ENCODE data around the gene MUS81. TPM values are rescaled to one million over a fixed set of nuclear protein-coding genes. Genes with fewer than 3 reads are reported as not detected.

Gene MUS81
- total RNA-seq, 1 donor from 2014 or later = 45.0 TPM

GRCh38 chr11:65873318-65874156 lies 13.3 kb downstream of the MUS81 start:
- peaks cover 3 to 17% of the 10 kb centered on the region in 2 donors for H3K4me1 ChIP-seq
- intact Hi-C loops (cut with DNase I) = loop anchor here (1.0 kb wide), 3 partner anchors 13 to 46 kb away; partner anchors contain the start of genes C11orf68, DRAP1, FIBP and MUS81
- H3K27me3 ChIP-seq = no peaks in the 10 kb centered on the region
- TF ChIP-seq CTCF (IDR thresholded peaks at IDR 0.05) = no peak
- H3K9me3 ChIP-seq = no peaks in the 10 kb centered on the region
- peak overlapping the region; percentile 92 to 99 for H3K27ac ChIP-seq
- H3K36me3 ChIP-seq = peaks cover 8 to 12% of the 10 kb centered on the region in 2 donors
- peak overlapping the region; percentile 67 to 92 for H3K4me3 ChIP-seq
- peak; percentile 84 to 97 for DNase-seq (ENCODE audit: low spot score in 2 of 2)

- no peak for TF ChIP-seq CTCF (IDR thresholded peaks at IDR 0.05)
- DNase-seq (ENCODE audit: low spot score in 2 of 2) = no peak
- no peaks in the 10 kb centered on the region for H3K9me3 ChIP-seq
- no peaks in the 10 kb centered on the region for H3K27me3 ChIP-seq
- no peak within 1 kb of the TSS for H3K27ac ChIP-seq
- no peaks in the 10 kb centered on the region for H3K4me1 ChIP-seq
- peaks cover 20 to 21% of the 10 kb centered on the region in 2 donors for H3K36me3 ChIP-seq
- intact Hi-C loops (cut with DNase I) = no loop called here
- H3K4me3 ChIP-seq = peak within 1 kb of the TSS in 1 of 2 donors; percentile 22
These were observed 19.4 kb downstream of the MUS81 start, which contains the start of gene CTSW for GRCh38 chr11:65879617-65880016. TSS of gene CTSW (plus strand) at chr11:65879837. CDS start at chr11:65879855, 18 bp downstream.

GRCh38 chr11:65880027-65880426 lies 19.8 kb downstream of the MUS81 start:
- H3K4me1 ChIP-seq = no peaks in the 10 kb centered on the region
- H3K27ac ChIP-seq = no peak overlapping the region
- peak overlapping the region in 1 of 2 donors; percentile 22 for H3K4me3 ChIP-seq
- H3K36me3 ChIP-seq = peaks cover 20 to 21% of the 10 kb centered on the region in 2 donors
- no peak for DNase-seq (ENCODE audit: low spot score in 2 of 2)
- TF ChIP-seq CTCF (IDR thresholded peaks at IDR 0.05) = no peak
- H3K9me3 ChIP-seq = no peaks in the 10 kb centered on the region
- intact Hi-C loops (cut with DNase I) = no loop called here
- no peaks in the 10 kb centered on the region for H3K27me3 ChIP-seq

GRCh38 chr11:65880844-65881421 lies 20.7 kb downstream of the MUS81 start:
- Histone ChIP-seq H3K9me3 (no peaks in the 10 kb centered on the region), H3K4me3 (no peak overlapping the region), H3K4me1 (no peaks in the 10 kb centered on the region), H3K36me3 (peaks cover 20 to 29% of the 10 kb centered on the region in 2 donors), H3K27ac (no peak overlapping the region), H3K27me3 (no peaks in the 10 kb centered on the region)
- no peak for TF ChIP-seq CTCF (IDR thresholded peaks at IDR 0.05)
- intact Hi-C loops (cut with DNase I) = no loop called here
- DNase-seq (ENCODE audit: low spot score in 2 of 2) = no peak

GRCh38 chr11:65882120-65883057 lies 22.2 kb downstream of the MUS81 start:
- no peak overlapping the region for H3K4me3 ChIP-seq
- H3K27me3 ChIP-seq = no peaks in the 10 kb centered on the region
- DNase-seq (ENCODE audit: low spot score in 2 of 2) = no peak
- peaks cover 0 to 6% of the 10 kb centered on the region in 2 donors for H3K4me1 ChIP-seq
- TF ChIP-seq CTCF (IDR thresholded peaks at IDR 0.05) = no peak
- intact Hi-C loops (cut with DNase I) = no loop called here
- H3K9me3 ChIP-seq = no peaks in the 10 kb centered on the region
- H3K27ac ChIP-seq = no peak overlapping the region
- H3K36me3 ChIP-seq = peaks cover 20 to 41% of the 10 kb centered on the region in 2 donors

Measured in ascending aorta (tissue), 2 donors.